ENCODE measurements around the gene AAR2.

- TF ChIP-seq ZNF274 (IDR thresholded peaks at IDR 0.05; ENCODE audit: low read depth, low read length) (no peak), YY1 (IDR thresholded peaks at IDR 0.05; ENCODE audit: insufficient read depth, insufficient read length) (no peak)
Observed at GRCh38 chr20:36270744-36271638, 34.7 kb downstream of the AAR2 start.

Data from NT2/D1 (cell line).